ENCODE data around the gene HEPACAM.

HEPACAM gene

DNA sequence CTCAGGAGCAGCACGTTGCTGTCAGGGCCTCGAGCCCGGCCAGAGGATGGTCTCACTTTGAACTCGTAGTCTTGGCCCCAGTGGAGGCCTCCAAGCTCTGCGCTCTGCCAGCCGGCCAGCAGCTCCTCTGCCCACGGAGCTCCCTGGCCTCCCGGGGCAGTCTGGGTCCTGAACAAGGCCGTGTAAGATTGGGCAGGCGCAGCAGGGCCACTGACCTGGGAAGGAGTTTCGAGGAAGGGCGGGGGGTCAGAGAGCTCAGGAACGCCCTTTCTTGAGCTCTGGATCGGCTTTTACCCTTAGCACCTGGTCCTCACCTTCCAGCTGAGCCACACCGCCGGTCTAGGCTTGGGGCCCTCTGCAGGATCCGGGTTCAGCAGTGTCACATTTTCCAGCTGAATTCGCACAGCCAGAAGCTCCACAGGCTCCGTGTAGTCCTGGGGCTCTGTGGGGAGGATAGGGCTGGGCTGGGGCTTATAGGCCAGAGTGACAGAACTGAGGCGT is 40.3 kb downstream of the HEPACAM start:
- no peaks in the 10 kb centered on the region for H3K36me3 ChIP-seq (ENCODE audit: insufficient read depth, low read length)
- no peak overlapping the region for H3K27ac ChIP-seq (ENCODE audit: low read length)
- DNase-seq (no peak), ATAC-seq (ENCODE audit: insufficient read depth, low read depth) (no peak)
- no peak overlapping the region for H2AFZ ChIP-seq (ENCODE audit: low read depth, low read length)
- H3K9ac ChIP-seq (ENCODE audit: low read depth, low read length), result no peak overlapping the region
- no peak overlapping the region for H3K4me2 ChIP-seq (ENCODE audit: insufficient read depth, low read length)
- no peaks in the 10 kb centered on the region for H3K4me1 ChIP-seq (ENCODE audit: insufficient read depth, low read length)
- peaks cover 21% of the 10 kb centered on the region for H3K27me3 ChIP-seq (ENCODE audit: insufficient read depth, low read length, poor library complexity)
- H3K9me3 ChIP-seq (ENCODE audit: insufficient read depth, low read length, severe bottlenecking), result no peaks in the 10 kb centered on the region
- no peak for TF ChIP-seq EZH2 (IDR thresholded peaks at IDR 0.05; ENCODE audit: borderline replicate concordance, low read depth, low read length, severe bottlenecking)
- TF ChIP-seq, protein P1, sequence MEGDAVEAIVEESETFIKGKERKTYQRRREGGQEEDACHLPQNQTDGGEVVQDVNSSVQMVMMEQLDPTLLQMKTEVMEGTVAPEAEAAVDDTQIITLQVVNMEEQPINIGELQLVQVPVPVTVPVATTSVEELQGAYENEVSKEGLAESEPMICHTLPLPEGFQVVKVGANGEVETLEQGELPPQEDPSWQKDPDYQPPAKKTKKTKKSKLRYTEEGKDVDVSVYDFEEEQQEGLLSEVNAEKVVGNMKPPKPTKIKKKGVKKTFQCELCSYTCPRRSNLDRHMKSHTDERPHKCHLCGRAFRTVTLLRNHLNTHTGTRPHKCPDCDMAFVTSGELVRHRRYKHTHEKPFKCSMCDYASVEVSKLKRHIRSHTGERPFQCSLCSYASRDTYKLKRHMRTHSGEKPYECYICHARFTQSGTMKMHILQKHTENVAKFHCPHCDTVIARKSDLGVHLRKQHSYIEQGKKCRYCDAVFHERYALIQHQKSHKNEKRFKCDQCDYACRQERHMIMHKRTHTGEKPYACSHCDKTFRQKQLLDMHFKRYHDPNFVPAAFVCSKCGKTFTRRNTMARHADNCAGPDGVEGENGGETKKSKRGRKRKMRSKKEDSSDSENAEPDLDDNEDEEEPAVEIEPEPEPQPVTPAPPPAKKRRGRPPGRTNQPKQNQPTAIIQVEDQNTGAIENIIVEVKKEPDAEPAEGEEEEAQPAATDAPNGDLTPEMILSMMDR (IDR thresholded peaks at IDR 0.05; ENCODE audit: borderline replicate concordance, extremely low read depth, low read length, poor library complexity, severe bottlenecking), result no peak
- no peaks in the 10 kb centered on the region for H3K79me2 ChIP-seq (ENCODE audit: insufficient read depth, low read length)
- H4K20me1 ChIP-seq (ENCODE audit: insufficient read depth, low read length), result no peaks in the 10 kb centered on the region
- no peak overlapping the region for H3K4me3 ChIP-seq (ENCODE audit: low read depth in 1 of 2, low read length in 2 of 2)

DNA sequence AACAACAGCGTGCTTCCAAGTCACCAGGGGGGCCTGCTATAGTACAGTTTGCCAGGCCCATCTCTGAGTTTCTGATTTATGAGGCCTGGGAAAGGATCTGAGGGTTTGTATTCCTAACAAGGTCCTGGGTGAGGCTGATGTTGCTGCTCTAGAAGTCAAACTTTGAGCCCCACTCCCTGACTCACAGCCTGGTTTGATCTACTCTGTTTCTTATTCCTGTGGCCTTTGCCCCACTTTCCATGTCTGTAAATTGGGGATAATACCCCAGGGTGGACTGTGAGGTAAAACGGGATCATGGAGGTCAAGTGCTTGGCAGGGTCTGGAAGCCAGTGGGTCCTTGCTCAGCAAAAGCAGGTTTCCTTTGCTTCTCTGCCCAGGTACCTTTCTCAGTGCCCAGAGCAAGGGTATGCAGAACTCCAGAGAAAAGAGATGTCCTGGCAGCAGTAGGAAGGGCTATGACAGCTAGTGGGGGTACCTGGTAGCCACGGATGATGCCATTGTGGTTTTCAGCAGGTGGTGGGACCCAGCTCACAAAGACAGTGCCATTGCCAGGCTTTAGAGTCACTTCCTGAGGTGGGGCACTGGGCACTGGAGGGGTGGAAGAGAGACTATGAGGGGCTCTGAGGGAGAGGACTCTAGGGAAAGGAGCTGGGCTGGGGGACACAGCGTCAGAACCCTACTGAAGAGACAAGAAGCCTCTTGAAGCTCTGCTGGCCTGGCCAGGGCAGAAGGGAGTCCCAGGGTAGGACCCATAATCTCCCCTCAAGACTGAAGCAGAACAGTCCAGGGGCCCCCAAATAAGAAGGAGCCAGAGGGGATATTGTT is 41.0 kb downstream of the HEPACAM start:
- Histone ChIP-seq H3K27me3 (ENCODE audit: insufficient read depth, low read length, poor library complexity) (peaks cover 16% of the 10 kb centered on the region), H3K36me3 (ENCODE audit: insufficient read depth, low read length) (no peaks in the 10 kb centered on the region), H3K9ac (ENCODE audit: low read depth, low read length) (no peak overlapping the region), H3K79me2 (ENCODE audit: insufficient read depth, low read length) (no peaks in the 10 kb centered on the region), H4K20me1 (ENCODE audit: insufficient read depth, low read length) (no peaks in the 10 kb centered on the region), H2AFZ (ENCODE audit: low read depth, low read length) (no peak overlapping the region), H3K4me3 (ENCODE audit: low read depth in 1 of 2, low read length in 2 of 2) (no peak overlapping the region), H3K9me3 (ENCODE audit: insufficient read depth, low read length, severe bottlenecking) (no peaks in the 10 kb centered on the region), H3K27ac (ENCODE audit: low read length) (no peak overlapping the region), H3K4me1 (ENCODE audit: insufficient read depth, low read length) (no peaks in the 10 kb centered on the region), H3K4me2 (ENCODE audit: insufficient read depth, low read length) (no peak overlapping the region)
- ATAC-seq (ENCODE audit: insufficient read depth, low read depth) (no peak), DNase-seq (no peak)
- TF ChIP-seq EZH2 (IDR thresholded peaks at IDR 0.05; ENCODE audit: borderline replicate concordance, low read depth, low read length, severe bottlenecking), result no peak
- TF ChIP-seq, protein P1 (IDR thresholded peaks at IDR 0.05; ENCODE audit: borderline replicate concordance, extremely low read depth, low read length, poor library complexity, severe bottlenecking), result no peak

DNA sequence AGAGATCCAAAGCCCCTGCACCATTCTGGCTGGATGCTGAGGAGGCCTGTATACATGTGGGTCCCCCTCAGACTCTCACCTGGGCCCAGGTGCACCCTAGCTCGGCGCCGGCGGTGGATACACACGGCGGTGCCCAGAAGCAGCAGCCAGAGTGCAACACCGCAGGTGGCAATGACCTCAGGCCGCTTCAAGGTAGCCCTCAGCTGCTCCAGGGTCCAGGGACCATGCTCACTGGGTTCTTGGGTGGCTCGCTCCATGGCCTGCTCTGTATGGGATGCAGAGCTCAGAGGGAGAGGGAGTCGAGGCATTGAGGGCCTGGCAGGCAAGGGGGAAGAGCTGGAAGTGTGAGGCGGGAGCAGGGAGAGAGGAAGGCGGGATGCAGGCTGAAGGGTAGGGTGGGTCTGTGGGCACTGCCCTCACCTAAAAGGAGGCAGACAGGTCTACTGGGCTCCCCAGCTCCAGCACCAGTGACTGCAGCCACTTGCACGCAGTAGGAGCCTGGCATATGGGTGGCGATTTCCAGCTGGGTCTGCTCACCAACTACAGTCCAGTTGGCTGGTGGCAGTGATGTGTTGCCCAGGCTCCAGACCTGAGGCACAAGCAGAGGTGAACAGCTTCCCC is 42.0 kb downstream of the HEPACAM start:
- H3K4me1 ChIP-seq (ENCODE audit: insufficient read depth, low read length), result no peaks in the 10 kb centered on the region
- no peaks in the 10 kb centered on the region for H3K79me2 ChIP-seq (ENCODE audit: insufficient read depth, low read length)
- peaks cover 10% of the 10 kb centered on the region for H3K27me3 ChIP-seq (ENCODE audit: insufficient read depth, low read length, poor library complexity)
- H3K4me2 ChIP-seq (ENCODE audit: insufficient read depth, low read length), result no peak overlapping the region
- no peak overlapping the region for H2AFZ ChIP-seq (ENCODE audit: low read depth, low read length)
- no peaks in the 10 kb centered on the region for H3K9me3 ChIP-seq (ENCODE audit: insufficient read depth, low read length, severe bottlenecking)
- DNase-seq, result no peak
- H4K20me1 ChIP-seq (ENCODE audit: insufficient read depth, low read length), result no peaks in the 10 kb centered on the region
- no peak for ATAC-seq (ENCODE audit: insufficient read depth, low read depth)
- H3K36me3 ChIP-seq (ENCODE audit: insufficient read depth, low read length), result no peaks in the 10 kb centered on the region
- H3K27ac ChIP-seq (ENCODE audit: low read length), result no peak overlapping the region
- TF ChIP-seq, protein P1 (IDR thresholded peaks at IDR 0.05; ENCODE audit: borderline replicate concordance, extremely low read depth, low read length, poor library complexity, severe bottlenecking), result no peak
- TF ChIP-seq EZH2 (IDR thresholded peaks at IDR 0.05; ENCODE audit: borderline replicate concordance, low read depth, low read length, severe bottlenecking), result no peak
- H3K4me3 ChIP-seq (ENCODE audit: low read depth in 1 of 2, low read length in 2 of 2), result no peak overlapping the region
- no peak overlapping the region for H3K9ac ChIP-seq (ENCODE audit: low read depth, low read length)

Measured in DND-41 (cell line).